Activated gamma-delta T cell treated with Interleukin-2 at 50 U/mL for 16 hours (primary cell): ENCODE results near the gene RTEL1.

Experiments
- DNase-seq: peaks from one replicate; pipeline ENCODE4 v3.0.0-alpha.2; 2020

Gene RTEL1

GRCh38 chr20:63732118-63733095 lies 74.3 kb downstream of the RTEL1 start:
- DNase-seq = no peak

GRCh38 chr20:63733117-63733516 lies 75.0 kb downstream of the RTEL1 start:
- no peak for DNase-seq

- no peak for DNase-seq
Measured at GRCh38 chr20:63733579-63734081, 75.5 kb downstream of the RTEL1 start.

- no peak for DNase-seq
Measured at GRCh38 chr20:63734111-63734945, 76.2 kb downstream of the RTEL1 start.

- DNase-seq = no peak
Measured at GRCh38 chr20:63734946-63735858, 77.1 kb downstream of the RTEL1 start.

GRCh38 chr20:63735859-63736718 lies 78.0 kb downstream of the RTEL1 start, which contains the start of gene LIME1:
Gene LIME1 (plus strand): TSS chr20:63736664. CDS start chr20:63737550, 886 bp downstream.
- peak; percentile 84 for DNase-seq

GRCh38 chr20:63736893-63737694 lies 79.0 kb downstream of the RTEL1 start:
- DNase-seq = peak; percentile 66

GRCh38 chr20:63737695-63737944 lies 79.5 kb downstream of the RTEL1 start:
- no peak for DNase-seq

GRCh38 chr20:63737945-63738686 lies 80.0 kb downstream of the RTEL1 start:
- DNase-seq = peak; percentile 24

GRCh38 chr20:63738687-63739129 lies 80.6 kb downstream of the RTEL1 start:
- peak; percentile 35 for DNase-seq

GRCh38 chr20:63739130-63740069 lies 81.3 kb downstream of the RTEL1 start, which contains the start of gene SLC2A4RG:
Gene SLC2A4RG (plus strand): TSS chr20:63739776. CDS start chr20:63739913, 137 bp downstream.
- DNase-seq = peak; percentile 59

- DNase-seq = peak; percentile 42
Measured at GRCh38 chr20:63740070-63740626, 82.0 kb downstream of the RTEL1 start.

GRCh38 chr20:63740627-63741353 lies 82.7 kb downstream of the RTEL1 start:
- peak; percentile 35 for DNase-seq

- DNase-seq = no peak
Measured at GRCh38 chr20:63741354-63741675, 83.2 kb downstream of the RTEL1 start.

GRCh38 chr20:63741676-63742380 lies 83.7 kb downstream of the RTEL1 start:
- DNase-seq = no peak

- no peak for DNase-seq
Measured at GRCh38 chr20:63742381-63743024, 84.4 kb downstream of the RTEL1 start.
